Stomach (tissue), 9 donors: ENCODE results near the gene FSTL5. TPM values are rescaled to one million over a fixed set of nuclear protein-coding genes. Genes with fewer than 3 reads are reported as not detected.

Experiments used
- DNase-seq, 2 donors: peaks; one replicate each; pipeline versions ENCODE4 v3.0.0 to v3.0.0-alpha.2; 2013 to 2019
- H3K27ac ChIP-seq, 5 donors: fragments of 200-600 bp in 4 of 5; sonication (generic) in 4 of 5; one replicate each; pipeline ENCODE4 v1.5.1; 2013 to 2019; ENCODE audit warnings: mild to moderate bottlenecking in 1 of 5, moderate library complexity in 1 of 5
- H3K27me3 ChIP-seq, 3 donors: fragments of 200-600 bp; sonication (generic); one replicate each; pipeline ENCODE4 v1.5.1; 2017 to 2019; ENCODE audit warnings: mixed run types in 1 of 3
- H3K36me3 ChIP-seq, 4 donors: fragments of 200-600 bp; sonication (generic); 1 replicate in 3 of 4; 2 replicates in 1 of 4; pipeline ENCODE4 v1.5.1; 2016 to 2019
- H3K4me1 ChIP-seq, 4 donors: fragments of 200-600 bp; sonication (generic); one replicate each; pipeline ENCODE4 v1.5.1; 2016 to 2019
- H3K4me3 ChIP-seq, 4 donors: fragments of 200-600 bp; sonication (generic) in 3 of 4; one replicate each; pipeline ENCODE4 v1.5.1; 2016 to 2019; ENCODE audit warnings: mild to moderate bottlenecking in 1 of 4
- H3K9me3 ChIP-seq, 4 donors: fragments of 200-600 bp; sonication (generic); one replicate each; pipeline ENCODE4 v1.5.1; 2016 to 2019
- CTCF ChIP-seq, 7 experiments: fragments of 450-650 bp in 4 of 7; fragments of 200-600 bp in 3 of 7; sonication (generic) in 3 of 7; IDR thresholded peaks; one replicate each; pipeline ENCODE4 v1.5.1; 2016 to 2019; ENCODE audit warnings: antibody characterized with exemption in 7 of 7, control low read depth in 2 of 7, mild to moderate bottlenecking in 1 of 7
- EP300 ChIP-seq: sonication (generic); formaldehyde crosslinking; IDR thresholded peaks from one replicate; pipeline ENCODE4 v1.6.1; 2017; ENCODE audit warnings: antibody characterized with exemption
- POLR2A ChIP-seq, 4 donors: fragments of 450-650 bp; IDR thresholded peaks; one replicate each; pipeline ENCODE4 v1.6.1; 2016; ENCODE audit warnings: antibody characterized with exemption in 4 of 4, control low read depth in 2 of 4, mild to moderate bottlenecking in 1 of 4, moderate library complexity in 1 of 4
- POLR2AphosphoS5 ChIP-seq, 3 donors: sonication (generic); formaldehyde crosslinking; IDR thresholded peaks; one replicate each; pipeline ENCODE4 v1.6.1; 2016; ENCODE audit warnings: antibody characterized with exemption in 3 of 3
- WGBS, 5 donors: extraction: QIAGEN DNeasy Blood & Tissue Kit in 3 of 5; methylation state at CpG; one replicate each; pipeline versions ENCODE4 v1.1.5 to v1.1.7; 2013 to 2018; 5-methylcytosine and 5-hydroxymethylcytosine counted together
- intact Hi-C: fragments of 100-400 bp; cut with DNase I; formaldehyde crosslinking; loops from one replicate; pipeline ENCODE4 v1.15.1; 2023; ENCODE audit warnings: low total_unique reads
- polyA plus RNA-seq, 3 donors: library from polyadenylated mRNA; stranded (reverse); fragments of 200-250 nt; gene quantifications; one replicate each; pipeline ENCODE4 v1.2.3, GENCODE V29; 2013
- total RNA-seq, 5 donors: library from RNA; depleted of rRNA; stranded (reverse); fragments of >200 nt; gene quantifications; one replicate each; pipeline versions ENCODE4 v1.1.0 to v1.2.3, GENCODE V29; 2014 to 2016
- donor health status: healthy with polysubstance abuse.
- donor health status: Bipolar disorder and iron deficiency.
- donor health status: healthy.

FSTL5 gene
- total and polyA plus RNA-seq, 8 donors = 4.6 TPM; not detected in 7

- peak in 1 of 2 donors; percentile 2 for DNase-seq
- H3K4me3 ChIP-seq = no peak overlapping the region
- H3K9me3 ChIP-seq = no peaks in the 10 kb centered on the region
- WGBS, 5 donors = 62 to 81% (median 70%) methylated on average over 5 of the region's 5 CpGs
- intact Hi-C loops = no loop called here
- H3K27me3 ChIP-seq = no peaks in the 10 kb centered on the region
- H3K36me3 ChIP-seq = no peaks in the 10 kb centered on the region
- H3K4me1 ChIP-seq = no peaks in the 10 kb centered on the region
- TF ChIP-seq POLR2AphosphoS5 (IDR thresholded peaks at IDR 0.05) = no peak
- TF ChIP-seq CTCF (IDR thresholded peaks at IDR 0.05) = no peak
- TF ChIP-seq EP300 = no peak
- no peak for TF ChIP-seq POLR2A (IDR thresholded peaks at IDR 0.05)
- no peak overlapping the region for H3K27ac ChIP-seq
Measured at GRCh38 chr4:161448550-161449180, 715.1 kb downstream of the FSTL5 start.

- Histone ChIP-seq H3K36me3 (no peaks in the 10 kb centered on the region), H3K4me3 (no peak overlapping the region), H3K9me3 (no peaks in the 10 kb centered on the region), H3K27ac (no peak overlapping the region), H3K27me3 (no peaks in the 10 kb centered on the region), H3K4me1 (no peaks in the 10 kb centered on the region)
- TF ChIP-seq POLR2A (IDR thresholded peaks at IDR 0.05) = no peak
- no peak for TF ChIP-seq CTCF (IDR thresholded peaks at IDR 0.05)
- TF ChIP-seq EP300 = no peak
- no peak for TF ChIP-seq POLR2AphosphoS5 (IDR thresholded peaks at IDR 0.05)
- no peak for DNase-seq
- intact Hi-C loops = no loop called here
- 49 to 67% (median 54%) methylated on average over 1 of the region's 1 CpG for WGBS, 5 donors
Measured at GRCh38 chr4:161444626-161445025, 719.2 kb downstream of the FSTL5 start.

- no peak for DNase-seq
- Histone ChIP-seq H3K4me1 (no peaks in the 10 kb centered on the region), H3K9me3 (no peaks in the 10 kb centered on the region), H3K4me3 (no peak overlapping the region), H3K27ac (no peak overlapping the region), H3K36me3 (no peaks in the 10 kb centered on the region), H3K27me3 (no peaks in the 10 kb centered on the region)
- 80 to 93% (median 85%) methylated on average over 1 of the region's 1 CpG for WGBS, 5 donors
- no peak for TF ChIP-seq CTCF (IDR thresholded peaks at IDR 0.05)
- TF ChIP-seq POLR2A (IDR thresholded peaks at IDR 0.05) = no peak
- no peak for TF ChIP-seq EP300
- TF ChIP-seq POLR2AphosphoS5 (IDR thresholded peaks at IDR 0.05) = no peak
- intact Hi-C loops = no loop called here
Measured at GRCh38 chr4:161442921-161443320, 720.9 kb downstream of the FSTL5 start.

- Histone ChIP-seq H3K4me3 (no peak overlapping the region), H3K4me1 (no peaks in the 10 kb centered on the region), H3K36me3 (no peaks in the 10 kb centered on the region), H3K27me3 (no peaks in the 10 kb centered on the region), H3K9me3 (peaks cover 0 to 12% (median 0%) of the 10 kb centered on the region in 4 donors), H3K27ac (no peak overlapping the region)
- 87 to 96% (median 93%) methylated on average over 2 of the region's 2 CpGs for WGBS, 5 donors
- TF ChIP-seq POLR2AphosphoS5 (IDR thresholded peaks at IDR 0.05) (no peak), CTCF (IDR thresholded peaks at IDR 0.05) (no peak), POLR2A (IDR thresholded peaks at IDR 0.05) (no peak), EP300 (no peak)
- no peak for DNase-seq
- intact Hi-C loops = no loop called here
Measured at GRCh38 chr4:161438096-161438495, 725.7 kb downstream of the FSTL5 start.
